GM19035 (cell line): ENCODE data around the gene PIWIL4.
"Not testable (repeated sequence)": the region's sequence is repeated elsewhere in the genome, so short reads cannot be mapped to it uniquely, and the experiment has no call there.

Experiments used
- ATAC-seq: cut with Tn5 transposase; IDR thresholded peaks from one replicate; pipeline ENCODE4 v1.9.1; 2021; ENCODE audit not compliant: unreplicated experiment

PIWIL4 gene

DNA sequence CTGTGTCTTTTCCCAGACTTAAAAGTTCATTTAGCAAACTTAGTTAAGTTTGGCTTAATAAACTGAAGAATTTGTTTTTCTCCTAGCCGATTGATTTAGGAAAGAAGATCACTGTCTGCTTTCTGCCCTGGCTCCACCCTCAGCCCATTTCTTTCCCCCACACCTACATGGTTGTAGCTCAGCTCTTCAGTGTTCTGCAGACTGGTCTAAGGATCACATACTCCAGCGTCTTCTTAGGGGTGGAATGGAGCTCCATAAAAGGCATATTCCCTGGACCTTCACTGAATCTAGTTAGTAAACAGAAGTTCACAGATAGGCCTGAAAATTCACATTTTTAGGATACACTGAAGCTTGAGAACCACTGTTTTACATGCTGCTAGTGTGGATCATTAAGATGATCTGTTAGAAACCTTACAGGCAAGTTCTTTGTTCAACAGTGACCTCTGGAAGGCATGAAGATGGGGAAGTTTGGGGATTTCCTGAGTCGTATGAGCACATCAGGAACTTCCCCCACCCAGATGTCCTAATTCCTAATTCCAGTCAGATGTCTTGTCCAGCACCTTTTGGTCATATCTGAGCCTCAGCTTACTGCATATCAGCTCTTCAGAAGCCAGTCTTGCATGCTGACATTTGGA lies 16.8 kb downstream of the PIWIL4 start:
- peak; percentile 46 for ATAC-seq

DNA sequence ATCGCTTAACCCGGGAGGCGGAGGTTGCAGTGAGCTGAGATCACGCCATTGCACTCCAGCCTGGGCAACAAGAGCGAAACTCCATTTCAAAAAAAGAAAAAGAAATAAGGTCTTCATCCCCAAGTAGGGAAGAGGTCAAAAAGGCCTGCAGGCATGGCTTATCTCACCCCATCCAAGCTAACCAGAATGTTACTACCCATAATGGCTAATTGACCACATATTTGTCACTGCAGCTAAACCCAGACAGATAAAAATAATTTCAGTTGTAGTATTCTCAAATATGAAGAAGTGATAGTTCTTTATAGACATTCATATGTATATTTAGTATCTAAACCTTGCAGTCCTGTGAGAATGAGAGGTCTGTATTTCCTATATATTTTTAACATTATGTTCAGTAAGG lies 17.8 kb downstream of the PIWIL4 start:
- ATAC-seq, result no peak

DNA sequence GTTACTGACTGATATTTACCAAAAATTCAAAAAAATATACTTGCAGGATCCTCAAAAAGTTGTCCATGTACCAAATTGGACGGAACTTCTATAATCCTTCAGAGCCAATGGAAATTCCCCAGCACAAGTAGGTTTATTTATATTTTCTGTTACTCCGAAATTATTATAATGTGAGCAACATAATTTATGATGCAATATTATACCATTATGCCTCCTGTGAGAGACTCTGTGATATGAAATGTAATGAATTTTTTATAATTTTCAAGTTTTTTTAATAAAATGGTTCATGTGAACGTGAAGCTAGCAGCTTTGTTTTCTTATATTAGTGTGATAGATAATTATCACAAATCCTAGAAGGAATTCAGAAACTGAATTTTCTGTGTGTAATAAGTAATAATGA lies 18.2 kb downstream of the PIWIL4 start:
- no peak for ATAC-seq

GRCh38 chr11:94586546-94586945 lies 19.4 kb downstream of the PIWIL4 start:
- no peak for ATAC-seq

DNA sequence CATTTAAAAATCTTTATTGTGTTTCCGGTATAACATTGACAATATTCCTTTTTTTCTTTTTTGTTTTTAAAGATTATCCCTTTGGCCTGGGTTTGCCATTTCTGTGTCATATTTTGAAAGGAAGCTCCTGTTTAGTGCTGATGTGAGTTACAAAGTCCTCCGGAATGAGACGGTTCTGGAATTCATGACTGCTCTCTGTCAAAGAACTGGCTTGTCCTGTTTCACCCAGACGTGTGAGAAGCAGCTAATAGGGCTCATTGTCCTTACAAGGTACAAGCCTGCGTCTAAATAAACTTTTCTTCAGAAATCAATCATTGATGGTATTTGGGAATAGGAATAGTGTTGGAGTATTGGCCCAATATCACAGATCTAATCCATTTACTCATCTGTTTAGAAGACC lies 19.8 kb downstream of the PIWIL4 start:
- no peak for ATAC-seq

DNA sequence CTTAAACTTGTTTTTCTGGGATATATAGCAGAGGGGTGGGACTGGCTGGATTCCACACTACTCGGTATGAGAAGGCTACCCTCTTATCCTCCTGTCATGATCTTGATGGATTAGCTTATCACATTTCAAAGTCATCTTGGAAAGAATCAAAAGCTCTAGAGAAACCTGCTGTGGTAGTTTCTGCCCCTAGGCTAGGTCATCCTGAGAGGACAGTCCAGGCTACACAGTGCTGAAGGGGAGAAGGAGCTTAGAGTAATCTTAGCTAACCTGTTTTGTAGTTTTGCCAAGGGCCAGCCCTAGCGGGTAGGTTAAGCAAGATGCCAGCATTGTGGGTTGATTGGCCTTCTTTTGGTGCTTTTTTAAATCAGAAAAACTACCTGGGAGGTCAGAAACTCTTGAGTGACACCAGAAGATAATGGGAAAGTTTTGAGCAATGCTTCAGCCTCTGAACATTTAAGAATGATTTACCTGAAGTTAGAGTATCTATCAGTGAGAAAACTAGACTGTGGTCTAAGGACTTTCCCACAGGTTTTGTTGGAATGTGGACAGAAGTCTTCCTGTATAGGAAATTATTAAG lies 21.3 kb downstream of the PIWIL4 start:
- ATAC-seq, result no peak

- ATAC-seq, result no peak
Observed at GRCh38 chr11:94590352-94591041, 23.3 kb downstream of the PIWIL4 start.

DNA sequence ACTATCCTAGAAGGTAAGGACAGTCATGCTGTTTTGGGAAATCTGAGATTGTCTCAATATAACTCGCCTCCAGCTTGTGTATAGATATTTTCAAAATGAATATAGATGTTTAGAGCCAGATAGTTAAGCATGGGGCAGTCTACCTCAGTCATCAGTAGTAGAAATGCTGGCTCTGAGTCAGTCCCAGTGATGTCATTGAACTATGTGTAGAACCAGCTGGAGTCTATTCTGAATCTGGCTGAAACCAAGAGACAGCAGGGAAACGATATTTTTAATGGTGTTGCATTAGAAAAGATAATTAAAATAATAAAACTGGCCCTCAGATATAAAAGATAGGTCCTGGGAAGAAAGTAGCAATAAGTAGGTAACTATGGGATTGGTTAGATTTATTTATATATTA lies 25.9 kb downstream of the PIWIL4 start:
- ATAC-seq, result peak; percentile 68

DNA sequence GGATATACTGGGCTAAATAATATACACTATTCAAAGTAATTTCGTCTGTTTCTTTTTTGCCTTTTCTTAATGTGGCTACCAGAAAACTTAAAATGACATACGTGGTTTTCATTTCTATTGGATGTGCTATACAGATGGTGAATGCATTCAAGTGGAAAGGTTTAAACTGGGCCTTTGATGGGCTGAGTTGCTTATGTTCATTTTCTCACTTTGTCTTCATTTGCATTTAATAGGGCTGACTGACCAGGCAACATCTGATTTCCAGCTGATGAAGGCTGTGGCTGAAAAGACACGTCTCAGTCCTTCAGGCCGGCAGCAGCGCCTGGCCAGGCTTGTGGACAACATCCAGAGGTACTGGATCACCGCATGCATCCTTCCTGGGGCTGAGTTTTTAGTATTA lies 27.9 kb downstream of the PIWIL4 start:
- no peak for ATAC-seq

DNA sequence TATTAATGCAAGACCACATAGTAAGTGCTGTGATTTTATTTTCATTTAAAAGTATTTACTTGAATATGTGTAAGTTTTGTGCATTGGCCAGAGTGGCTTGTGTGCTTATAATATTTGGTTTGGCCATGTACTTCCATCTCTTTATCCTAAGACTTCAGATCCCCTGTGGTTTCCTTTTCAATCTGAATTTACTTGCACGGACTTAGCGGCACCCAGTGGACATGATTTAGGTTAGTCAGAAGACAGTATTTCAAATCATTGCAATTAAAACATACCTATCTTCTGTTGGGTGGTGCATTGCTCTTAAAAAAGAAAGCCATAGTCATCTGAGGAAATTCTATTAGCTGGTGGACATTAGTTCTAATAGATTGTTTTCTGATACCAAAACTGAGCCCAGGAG lies 30.7 kb downstream of the PIWIL4 start:
- no peak for ATAC-seq

GRCh38 chr11:94599510-94599909 lies 32.3 kb downstream of the PIWIL4 start:
- no peak for ATAC-seq

GRCh38 chr11:94602430-94603372 lies 35.5 kb downstream of the PIWIL4 start:
- peak; percentile 84 for ATAC-seq

- no peak for ATAC-seq
Observed at GRCh38 chr11:94603587-94603986, 36.4 kb downstream of the PIWIL4 start.

DNA sequence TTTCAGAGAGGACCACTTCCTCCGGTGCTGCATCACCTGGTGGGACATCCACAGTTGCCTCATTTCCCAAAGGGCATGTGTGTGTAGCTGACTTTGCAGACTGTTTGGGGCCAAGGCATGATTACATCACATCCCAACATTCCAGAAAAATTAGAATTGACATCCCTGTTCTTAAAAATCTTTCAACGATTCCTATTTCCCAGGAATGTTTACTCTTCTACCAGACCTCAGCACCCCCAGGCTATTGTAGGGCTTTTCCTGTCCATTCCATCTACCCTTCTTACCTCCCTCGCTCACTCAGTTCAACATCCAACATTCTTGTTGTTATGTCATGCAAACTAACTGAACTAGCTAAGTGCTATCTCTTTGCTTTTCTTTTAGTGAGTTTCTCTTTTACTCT lies 37.3 kb downstream of the PIWIL4 start:
- no peak for ATAC-seq

DNA sequence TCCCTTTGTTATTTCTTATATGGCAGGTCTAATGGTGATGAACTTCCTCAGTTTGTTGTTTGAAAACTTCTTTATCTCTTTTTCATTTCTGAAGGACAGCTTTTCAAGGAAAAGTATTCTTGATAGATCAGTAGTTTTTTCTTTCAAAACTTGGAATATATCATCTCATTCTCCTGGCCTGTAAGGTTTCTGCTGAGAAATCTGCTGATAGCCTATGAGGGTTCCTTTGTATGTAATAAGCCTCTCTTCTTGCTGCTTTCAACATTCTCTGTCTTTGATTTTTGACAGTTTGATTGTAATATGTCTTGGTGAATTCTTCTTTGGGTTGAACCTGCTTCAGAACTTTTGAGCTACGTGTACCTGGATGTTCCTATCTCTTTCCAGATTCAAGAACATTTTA lies 46.0 kb downstream of the PIWIL4 start:
- no peak for ATAC-seq

GRCh38 chr11:94623120-94623735 lies 56.1 kb downstream of the PIWIL4 start:
- peak; percentile 76 for ATAC-seq

DNA sequence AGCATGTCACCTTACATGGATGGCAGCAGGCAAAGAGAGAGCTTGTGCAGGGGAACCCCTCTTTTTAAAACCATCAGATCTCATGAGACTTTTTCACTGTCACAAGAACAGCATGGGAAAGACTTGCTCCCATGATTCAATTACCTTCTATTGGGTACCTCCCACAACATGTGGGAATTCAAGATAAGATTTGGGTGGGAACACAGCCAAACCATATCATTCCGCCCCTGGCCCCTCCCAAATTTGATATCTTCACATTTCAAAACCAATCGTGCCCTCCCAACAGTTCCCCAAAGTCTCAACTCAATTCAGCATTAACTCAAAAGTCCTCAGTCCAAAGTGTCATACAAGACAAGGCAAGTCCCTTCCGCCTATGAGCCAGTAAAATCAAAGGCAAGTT lies 58.3 kb downstream of the PIWIL4 start:
- ATAC-seq, result not testable (repeated sequence)

- ATAC-seq, result not testable (repeated sequence)
Observed at GRCh38 chr11:94627003-94627560, 59.9 kb downstream of the PIWIL4 start.

GRCh38 chr11:94629741-94630140 lies 62.6 kb downstream of the PIWIL4 start:
- ATAC-seq, result no peak

GRCh38 chr11:94630221-94630620 lies 63.1 kb downstream of the PIWIL4 start:
- no peak for ATAC-seq

GRCh38 chr11:94632356-94632755 lies 65.2 kb downstream of the PIWIL4 start:
- no peak for ATAC-seq
